HG03442 (cell line): Measurements from ENCODE around the gene MPND.

Experiments used
- ATAC-seq: cut with Tn5 transposase; IDR thresholded peaks from one replicate; pipeline ENCODE4 v1.9.1; 2021; ENCODE audit warnings: mild to moderate bottlenecking, moderate library complexity; ENCODE audit not compliant: unreplicated experiment

MPND gene

DNA sequence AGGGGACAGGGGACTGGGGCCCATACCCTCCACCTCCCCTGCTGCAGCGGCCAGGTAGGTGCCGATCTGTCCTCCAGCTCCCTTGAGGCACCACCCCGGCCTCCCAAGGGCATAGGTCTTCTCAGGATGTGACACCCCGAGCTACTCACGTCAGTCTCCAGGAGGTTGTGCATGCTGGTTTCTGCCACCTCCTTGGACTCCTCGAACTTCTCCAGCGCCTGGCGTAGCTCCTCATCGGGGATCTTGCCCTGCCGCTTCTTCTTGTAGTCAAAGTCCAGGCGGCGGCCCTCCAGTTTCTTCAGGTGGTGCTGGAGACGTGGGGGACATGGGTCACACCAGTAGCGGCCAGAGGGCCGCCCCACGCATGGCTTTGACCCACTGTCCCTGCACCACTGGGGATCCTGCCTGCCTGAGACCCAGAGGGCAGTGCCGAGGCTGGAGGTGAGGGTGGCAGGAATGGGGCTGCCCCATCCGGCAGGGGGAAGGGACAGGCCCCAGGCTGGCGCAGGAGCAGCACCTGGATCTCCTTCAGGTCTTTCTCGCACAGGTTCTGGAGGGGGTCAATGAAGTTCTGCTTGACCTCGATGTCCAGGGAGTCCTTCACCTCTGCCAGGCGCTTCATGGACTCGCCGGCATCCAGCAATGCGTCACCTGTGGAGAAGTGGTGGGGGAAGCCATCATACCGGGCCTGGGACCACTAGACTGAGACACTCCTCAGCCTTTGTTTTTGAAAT, 20.4 kb downstream of the MPND start:
- no peak for ATAC-seq

DNA sequence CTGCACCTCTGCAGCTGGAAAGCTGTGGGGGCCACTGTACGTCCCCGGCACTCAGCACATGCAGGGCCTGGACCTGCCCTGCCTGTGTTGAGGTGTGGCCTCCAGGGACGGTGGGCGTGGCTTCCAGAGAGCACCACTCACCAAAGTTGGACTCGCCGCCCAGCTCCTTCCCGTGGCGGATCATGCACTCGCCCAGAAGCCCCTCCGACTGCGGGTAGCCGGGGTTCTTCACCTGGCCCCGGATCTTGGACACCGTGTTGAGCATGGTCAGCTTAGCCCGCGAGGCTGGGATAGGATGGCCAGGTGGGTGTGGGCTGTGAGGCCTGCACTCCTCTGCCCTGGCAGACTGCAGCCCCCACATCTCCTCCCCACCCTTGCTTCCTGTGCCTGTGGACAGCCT, 22.0 kb downstream of the MPND start:
- no peak for ATAC-seq

DNA sequence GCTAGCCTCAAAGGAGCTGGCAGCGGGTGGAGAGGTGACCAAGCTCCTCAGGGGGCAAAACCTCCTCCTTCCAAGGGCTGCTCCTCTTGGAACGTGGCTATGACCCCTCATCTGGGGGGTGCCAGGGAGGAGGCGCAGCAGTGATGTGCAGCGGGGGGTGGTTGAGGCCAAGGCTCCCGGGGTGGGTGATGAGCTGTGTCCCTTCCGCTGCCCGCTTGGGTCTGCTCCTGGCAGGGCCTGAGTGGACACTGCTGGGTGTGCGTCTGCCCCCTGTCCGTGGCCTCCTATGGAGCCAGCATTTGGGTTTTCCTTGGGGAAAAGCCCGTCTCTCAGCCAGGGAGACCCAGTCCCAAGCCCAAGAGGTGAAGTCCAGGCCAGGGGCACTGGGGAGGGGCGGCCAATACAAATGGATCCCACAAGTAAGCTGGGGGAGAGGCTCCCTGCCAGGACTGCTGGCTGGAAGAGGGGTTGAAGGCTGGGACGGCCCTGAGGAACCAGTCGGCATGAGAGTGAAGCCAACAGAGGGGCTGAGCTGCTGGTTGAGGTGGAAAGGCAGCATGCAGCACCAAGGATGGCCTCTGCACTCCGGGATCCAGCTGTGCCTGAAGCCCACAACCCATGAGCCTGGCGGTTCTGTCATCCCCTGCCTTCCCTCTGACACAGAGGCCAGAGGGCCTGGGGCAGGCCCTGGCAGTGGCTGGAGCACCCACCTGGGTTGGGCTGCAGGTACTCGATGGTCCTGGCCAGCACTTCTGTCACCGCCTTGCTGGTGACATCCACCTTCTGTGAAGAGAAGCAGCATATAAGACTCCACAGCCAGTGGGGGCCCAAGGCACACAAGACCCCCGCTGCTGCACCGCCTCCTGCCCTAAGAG, 22.7 kb downstream of the MPND start:
- ATAC-seq: no peak

DNA sequence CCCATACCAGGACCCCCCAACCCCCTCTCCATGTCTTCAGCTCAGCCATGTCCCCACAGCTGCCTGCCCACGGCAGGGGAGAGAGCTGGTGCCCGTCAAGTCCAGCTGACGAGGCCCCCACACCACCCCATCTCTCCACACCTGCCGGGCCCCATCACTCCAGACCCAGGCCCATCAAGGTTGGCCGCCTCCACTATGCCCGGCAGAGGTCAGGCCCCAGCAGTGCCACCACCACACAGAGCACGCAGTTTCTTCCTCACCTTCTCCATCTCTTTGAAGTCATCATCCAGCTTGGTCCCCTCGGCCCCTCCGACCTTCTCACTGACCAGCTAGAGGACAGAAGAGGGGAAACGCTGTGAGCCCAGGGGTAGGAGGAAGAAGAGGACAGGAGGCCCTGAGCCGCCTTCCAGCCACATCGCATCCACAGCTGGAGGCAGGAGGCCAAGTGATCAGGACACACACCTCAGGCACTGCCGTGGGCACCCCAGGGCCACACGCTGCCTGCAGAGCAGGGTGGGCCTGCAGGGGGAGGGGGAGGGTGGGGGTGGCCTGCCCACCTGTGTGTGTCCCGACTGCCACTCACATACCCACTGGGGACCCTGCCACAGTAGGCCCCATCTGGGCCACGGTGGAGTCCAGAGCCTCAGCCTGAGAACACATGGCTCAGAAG, 23.4 kb downstream of the MPND start:
- ATAC-seq: no peak

DNA sequence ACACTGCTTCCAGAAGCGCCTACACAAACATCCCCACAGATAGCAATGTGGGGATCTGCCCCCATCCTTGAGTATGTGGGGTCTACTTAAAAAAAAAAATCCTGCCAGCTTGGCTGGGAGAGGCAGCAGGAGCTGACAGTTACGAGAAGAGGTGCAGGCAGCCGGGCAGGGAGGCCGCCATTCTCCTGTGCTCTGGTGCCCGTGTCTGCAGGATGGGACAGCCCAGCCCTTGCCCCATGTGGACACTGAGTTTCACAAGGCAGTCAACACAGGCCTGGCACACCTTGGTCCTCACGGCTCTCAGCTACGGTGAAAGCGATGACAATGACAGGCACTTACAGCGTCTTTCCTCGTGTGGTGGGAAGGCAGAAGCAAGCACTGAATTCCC, 24.0 kb downstream of the MPND start:
- no peak for ATAC-seq

DNA sequence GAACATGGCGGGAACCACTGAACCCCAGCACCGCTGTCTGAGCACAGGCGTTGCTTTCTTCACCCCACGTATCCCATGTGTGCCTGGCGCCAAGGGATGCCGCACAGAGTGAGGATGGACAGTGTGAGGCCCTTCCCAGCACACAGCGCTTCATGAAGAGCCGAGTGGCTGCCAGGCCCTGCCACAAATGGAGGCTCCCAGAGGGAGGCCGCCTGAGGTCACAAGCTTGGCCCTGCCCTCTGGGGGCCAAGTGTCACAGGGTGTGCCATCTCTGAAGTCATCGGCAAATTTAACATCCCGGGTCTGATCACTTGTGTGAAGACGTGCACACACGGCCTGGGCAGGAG, 24.4 kb downstream of the MPND start:
- ATAC-seq: no peak

DNA sequence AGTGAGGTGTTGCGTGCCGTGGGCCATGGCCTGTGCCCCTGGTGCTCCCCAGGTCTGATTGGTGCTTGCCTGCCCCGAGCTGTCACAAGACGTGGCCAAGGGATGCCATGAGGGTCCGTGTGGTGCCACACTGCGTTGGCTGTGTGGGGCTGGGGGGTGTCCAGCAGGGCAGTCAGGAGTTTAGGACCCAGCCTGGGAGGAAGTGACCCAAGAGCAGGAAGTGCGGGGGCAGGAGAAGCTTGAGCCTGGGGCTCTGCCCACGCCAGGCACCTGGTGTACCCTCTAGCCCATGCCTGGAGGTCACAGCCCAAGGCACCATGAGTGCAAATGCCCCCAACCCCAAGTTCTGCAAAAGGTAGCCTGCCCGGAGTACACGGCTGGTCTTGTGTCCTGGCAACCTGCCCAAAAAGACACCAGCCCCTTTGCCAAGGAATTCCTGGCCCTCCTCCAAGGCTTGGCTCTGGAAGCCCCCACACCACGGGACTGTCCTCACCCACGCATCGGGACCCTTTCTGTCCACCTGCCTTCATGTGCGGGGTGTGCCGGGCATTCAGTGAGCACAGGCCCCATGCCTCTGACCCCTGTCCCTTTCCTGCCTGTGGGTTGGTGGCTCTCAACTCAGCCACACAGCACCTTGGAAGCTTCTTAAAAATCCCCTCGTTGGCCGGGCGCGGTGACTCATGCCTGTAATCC, 24.9 kb downstream of the MPND start:
- ATAC-seq: no peak

DNA sequence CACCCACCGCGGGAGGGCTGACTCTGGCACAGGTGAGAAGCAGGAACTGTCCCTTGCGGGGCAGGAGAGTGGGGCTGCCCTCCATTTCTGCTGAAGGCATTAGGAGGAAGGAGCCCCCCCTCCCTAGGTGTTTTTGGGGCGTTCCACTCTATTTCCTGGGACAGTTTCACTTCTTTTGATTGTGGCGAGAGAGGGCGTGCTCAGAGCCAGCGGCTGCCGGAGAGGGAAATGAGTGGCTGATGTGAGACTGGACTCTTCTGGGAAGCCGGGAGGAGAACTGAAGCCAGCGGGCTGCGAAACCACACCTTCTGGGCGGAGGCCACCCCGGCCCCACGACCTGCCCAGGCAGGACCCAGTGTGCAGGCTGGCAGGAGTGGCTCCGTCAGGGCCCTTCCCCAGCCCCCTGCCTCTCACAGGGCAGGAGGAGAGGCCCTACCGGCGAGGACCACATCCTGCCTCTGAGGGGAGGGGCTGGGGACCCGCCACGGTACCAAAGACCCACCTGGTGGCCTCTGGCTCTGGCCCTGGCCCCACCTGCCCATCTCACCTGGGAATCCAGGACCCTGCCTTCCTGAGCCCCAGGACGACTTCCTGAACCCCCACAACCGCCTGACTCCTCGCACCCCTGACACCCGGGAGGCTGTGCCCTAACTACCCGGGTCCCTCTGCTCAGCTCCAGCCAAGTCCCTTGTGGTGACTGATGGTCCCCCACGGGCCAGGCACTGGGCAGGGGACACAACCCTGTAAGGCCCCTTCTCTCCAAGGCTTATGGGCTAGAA, 25.9 kb downstream of the MPND start:
- peak; percentile 45 for ATAC-seq

DNA sequence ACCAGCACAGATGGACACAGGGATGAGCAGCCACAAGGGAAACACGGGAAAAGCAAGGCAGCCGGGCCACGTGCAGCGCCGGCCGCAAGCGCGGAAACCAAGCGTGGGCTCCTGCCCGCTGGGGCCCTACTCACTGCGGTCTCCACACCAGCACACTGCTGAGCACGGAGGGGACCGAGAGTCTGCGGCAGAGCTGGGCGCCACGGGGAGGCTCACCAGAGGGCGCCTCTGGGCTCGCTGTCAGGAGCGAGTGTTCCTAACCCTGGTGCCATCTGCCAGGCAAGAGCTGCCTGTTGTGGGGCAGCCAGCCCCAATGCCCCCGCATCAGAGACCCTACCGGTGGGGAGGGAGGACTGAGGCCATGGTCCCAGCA, 26.5 kb downstream of the MPND start:
- peak; percentile 26 for ATAC-seq

DNA sequence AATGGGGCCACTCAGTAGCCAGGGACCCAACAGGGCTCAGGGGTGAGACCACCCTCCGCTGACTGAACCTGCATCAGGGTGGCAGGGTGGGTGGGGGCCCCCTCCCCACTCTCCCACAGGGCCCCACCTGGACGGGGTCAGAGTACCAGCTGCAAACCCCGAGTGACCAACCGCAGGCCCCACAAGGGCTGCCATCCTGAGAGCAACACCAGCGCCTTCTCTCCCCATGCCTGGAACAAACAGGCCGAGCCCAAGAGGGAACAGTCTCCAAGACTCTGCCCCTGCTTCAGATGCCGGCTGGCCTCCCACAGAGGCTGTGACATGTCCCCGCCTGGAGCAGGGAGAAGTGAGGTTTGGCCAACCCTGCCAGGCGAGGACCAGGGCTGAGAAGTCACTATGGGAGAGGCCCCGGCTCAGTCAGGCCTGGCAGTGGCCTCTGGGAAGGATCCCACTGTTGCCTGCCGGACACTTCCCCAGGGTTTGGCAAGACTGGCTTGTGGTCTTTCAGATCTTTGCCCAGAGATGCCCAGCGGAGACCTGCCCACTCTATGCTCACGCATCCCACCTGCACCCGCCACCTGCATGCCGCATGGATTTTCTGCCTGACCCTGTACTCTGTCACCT, 27.2 kb downstream of the MPND start:
- ATAC-seq: no peak

DNA sequence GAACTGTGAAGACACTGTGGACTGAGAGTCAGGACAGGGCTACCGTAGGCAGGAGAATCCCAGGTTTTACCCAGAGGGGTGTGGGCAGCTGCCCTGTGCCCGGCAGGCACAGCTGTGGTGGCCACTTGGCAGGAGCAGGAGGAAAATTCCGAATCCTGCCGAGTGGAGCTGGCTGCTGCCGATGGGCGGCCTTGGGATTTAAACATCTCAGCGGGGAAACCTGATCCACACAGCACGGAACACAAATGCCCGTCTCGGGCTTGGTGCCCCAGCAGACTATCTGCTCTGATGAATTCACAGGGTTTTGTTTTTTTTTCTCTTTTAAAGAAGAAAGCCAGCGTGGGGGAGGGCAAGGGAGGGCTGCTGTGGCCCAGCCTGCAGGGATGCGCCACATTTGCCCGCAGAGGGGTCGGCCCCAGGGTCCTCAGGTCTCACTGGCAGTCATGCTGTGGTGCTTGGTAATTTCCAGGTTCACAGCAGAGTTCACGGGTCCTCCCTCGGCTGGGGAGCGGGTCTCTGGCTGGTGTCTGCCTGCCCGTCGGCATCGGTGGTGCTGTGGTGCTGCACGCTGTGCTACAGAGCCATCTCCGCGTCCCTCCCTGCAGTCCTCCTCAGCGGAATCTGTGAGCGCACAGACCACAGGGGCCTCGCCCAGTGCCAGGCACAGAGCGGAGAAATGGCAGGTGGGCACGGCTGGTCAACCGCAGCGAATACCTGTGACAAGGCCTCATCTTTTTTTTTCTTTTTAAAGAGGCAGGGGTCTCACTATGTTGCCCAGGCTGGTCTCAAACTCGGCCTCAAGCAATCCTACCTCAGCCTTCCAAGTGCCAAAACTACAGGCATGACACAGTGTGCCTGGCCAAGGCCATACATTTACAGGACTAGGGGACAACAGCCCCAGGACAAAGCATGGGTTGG, 28.1 kb downstream of the MPND start:
- no peak for ATAC-seq

DNA sequence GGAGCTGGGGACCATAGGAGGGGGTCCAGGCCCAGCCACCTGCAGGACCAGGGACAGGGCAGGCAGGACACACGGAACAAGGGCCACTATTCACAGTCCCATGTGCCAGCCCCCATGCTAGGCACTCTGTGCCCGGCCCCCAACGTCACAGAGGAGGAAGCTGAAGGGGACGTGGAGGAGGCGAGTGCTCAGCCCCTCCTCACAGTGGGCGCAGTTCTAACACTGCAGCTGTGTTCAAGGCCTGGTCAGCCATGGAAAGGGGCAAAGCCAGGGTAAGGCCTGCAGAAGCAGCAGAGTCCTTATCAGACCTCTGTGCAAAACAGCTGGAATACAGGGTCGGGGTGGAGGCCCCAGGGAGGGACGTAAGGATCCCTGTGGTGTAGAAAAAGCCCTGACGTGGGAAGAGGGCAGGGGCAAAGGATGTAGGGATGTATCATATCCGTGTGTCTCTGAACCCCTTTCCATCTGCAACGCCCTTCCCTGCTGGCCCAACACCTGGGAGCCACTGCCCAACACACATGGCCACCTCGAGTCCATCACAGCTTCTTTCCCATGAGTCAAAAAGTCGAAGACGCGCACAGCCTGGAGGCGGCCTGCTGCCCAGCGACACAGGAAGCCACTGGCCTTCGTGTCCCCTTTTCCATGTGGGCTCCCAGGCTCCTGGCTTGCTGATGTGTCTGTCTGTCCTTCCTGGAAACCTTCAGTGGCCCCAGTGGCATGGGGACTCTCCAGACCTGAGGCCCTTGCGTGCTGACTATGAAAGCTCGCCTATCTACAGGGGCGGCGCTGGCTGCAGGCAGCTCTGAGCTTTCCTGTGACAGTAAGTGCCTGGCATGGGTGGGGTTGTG, 29.0 kb downstream of the MPND start:
- ATAC-seq: no peak

DNA sequence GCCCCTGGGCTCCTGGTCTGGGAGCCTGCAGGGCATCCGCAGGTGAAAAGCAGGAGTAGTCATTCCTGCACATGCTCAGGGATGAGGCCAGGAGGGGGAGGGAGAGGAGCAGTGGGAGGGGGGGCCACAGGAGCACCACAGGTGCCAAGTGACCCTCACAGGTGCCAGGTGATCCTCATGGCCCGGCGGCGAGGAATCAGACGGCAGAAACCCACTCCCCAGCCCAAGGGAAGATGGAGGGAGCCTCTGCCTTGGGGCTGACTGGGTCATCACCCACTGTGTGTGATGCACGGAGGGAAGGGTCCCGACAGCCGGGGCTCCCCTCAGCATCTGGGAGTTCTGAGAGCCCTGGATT, 29.6 kb downstream of the MPND start:
- ATAC-seq: no peak

DNA sequence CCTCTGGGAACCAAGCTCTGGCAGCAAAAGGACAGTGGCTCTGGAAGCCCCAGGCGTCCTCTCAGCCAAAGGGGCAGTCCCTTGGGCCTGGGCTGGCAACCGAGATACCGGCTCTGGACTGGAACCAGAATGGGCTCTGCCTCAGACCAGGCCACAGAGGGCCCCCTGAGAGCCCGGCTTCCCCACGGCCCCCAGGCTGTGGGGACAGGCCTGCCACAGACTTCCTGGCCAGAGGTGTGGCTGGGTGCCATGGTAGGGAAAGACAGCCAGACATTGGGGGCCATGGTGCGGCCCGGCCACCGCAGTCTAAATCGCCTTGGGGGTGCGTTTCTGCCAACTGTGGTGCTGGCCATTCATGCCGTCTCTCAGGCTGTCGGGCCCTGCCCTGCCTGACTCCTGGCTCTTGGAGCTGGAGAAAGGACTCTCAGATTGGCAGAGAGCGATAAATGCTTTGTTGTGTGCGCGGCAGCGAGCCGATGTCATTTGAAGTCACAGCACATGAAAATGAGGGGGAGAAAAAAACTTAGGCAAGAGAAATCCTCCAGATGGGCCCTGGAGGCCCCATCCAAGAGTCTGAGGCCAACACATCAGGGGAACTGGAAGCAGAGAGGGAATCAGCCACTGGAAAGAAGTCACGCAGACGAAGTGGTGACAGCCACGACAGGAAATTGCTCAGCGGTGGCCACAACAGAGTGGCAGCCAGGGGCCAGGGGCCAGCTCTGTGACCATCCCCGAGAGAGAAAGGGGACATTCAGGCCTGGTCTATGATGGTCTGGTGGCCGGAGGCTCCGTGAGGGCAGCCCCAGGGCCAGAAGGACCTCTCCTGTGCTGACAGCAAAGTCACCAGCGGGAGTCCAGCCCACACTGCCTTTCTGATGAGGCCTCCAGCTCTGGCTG, 30.5 kb downstream of the MPND start:
- ATAC-seq: no peak

DNA sequence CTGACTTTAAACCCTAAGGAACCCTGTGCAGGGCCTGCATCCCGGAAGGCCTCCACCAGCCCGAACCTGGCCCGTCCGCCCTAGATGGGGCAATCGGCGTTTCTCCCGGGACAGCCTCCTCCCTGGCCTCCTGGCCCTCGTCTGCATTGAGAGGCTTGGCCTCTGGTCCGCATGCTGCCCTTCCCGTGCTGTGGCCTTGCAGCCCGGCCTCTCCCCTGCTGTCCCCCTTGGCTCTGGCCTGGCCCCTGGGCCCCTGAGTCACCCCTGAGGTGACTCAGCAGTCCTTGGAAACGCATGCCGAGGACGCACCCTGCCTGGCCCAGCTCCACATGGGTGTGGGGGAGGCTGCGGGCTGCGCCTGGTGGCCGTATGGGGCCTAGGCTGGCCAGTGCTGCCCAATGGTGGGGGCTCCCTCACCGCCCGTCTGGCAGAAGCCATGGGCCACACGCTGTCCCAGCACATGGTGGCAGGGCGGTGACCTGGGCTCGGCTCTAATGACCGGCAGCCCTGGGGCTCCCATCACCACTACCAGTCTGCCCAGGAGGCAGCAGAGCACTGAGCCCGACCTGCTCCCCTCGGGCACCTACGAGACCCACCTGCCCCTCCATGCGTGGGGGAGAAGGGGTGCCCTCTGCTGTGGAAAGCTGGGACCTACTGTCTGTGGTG, 31.3 kb downstream of the MPND start:
- ATAC-seq: no peak

DNA sequence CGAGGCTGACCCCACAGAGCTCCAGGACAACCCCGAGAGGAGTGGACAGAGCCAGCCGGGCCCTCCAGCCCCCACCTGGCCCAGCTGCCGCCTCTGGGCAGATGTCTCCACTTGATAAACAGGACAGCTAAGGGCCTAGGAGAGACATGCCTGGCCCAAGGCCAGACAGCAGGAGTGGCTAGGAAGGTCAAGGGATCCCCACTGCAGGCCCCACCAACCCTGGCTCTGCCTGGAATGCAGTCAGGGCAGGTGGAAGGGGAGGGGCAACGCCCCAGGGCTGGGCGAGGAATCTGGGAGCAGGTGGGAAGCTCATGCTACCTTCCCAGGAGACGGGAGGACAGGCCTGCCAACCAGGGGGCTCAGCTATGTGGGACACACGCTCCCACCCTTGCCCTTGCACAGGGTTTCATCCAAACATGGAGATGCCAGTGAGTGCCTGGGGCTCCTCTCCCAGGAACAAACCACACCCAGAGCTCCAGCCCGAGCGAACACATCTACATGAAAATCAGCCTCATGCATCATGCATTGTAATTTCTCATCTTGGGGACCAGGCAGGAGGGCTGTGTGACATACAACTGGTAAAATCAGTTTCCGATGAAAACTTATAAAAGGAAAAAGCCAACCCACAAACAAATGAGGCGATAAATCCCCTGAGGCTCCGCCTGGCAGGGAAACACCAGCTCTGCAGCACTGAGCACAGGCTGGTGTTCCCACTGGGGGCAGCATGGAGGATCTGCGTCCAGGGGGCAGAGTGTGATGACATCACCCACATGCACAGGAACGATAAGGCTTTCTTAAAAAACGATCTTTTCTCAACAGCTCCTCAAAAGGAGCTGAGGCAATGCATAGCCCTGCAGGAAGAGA, 32.0 kb downstream of the MPND start:
- no peak for ATAC-seq
